Naive thymus-derived CD4-positive, alpha-beta T cell (primary cell): ENCODE results near the gene ARMC7. TPM values are rescaled to one million over a fixed set of nuclear protein-coding genes. Genes with fewer than 3 reads are reported as not detected.
"Not testable (repeated sequence)": the region's sequence is repeated elsewhere in the genome, so short reads cannot be mapped to it uniquely, and the experiment has no call there.

Experiments used
- ATAC-seq: fragments of 150-1000 bp; cut with Tn5 transposase; 2 replicates; pipeline ENCODE4 v1.10.0; 2021; ENCODE audit warnings: mild to moderate bottlenecking, moderate library complexity
- CTCF ChIA-PET: fragments of 350-600 bp; sonication (Branson Sonifier 250); formaldehyde crosslinking; loops from one replicate; lab custom pipeline; 2021; ENCODE audit warnings: antibody characterized with exemption; lab: Charles Lee
- POLR2A ChIA-PET: fragments of 350-600 bp; sonication (Branson Sonifier 250); formaldehyde crosslinking; loops from one replicate; lab custom pipeline; 2021; ENCODE audit warnings: antibody characterized with exemption, inconsistent platforms; lab: Charles Lee
- DNase-seq, 9 donors: peaks; one replicate each; pipeline versions ENCODE4 v3.0.0 to v3.0.0-alpha.2; 2020 to 2022; ENCODE audit warnings: mixed read lengths in 1 of 9
- H3K27ac ChIP-seq: one replicate; pipeline ENCODE4 v1.7.0; 2013; ENCODE audit warnings: mild to moderate bottlenecking, low read depth, low read length, moderate library complexity
- H3K27me3 ChIP-seq, 2 donors: one replicate each; pipeline ENCODE4 v1.7.0; 2013; ENCODE audit warnings: low read length in 2 of 2, mild to moderate bottlenecking in 2 of 2, moderate library complexity in 2 of 2; ENCODE audit not compliant: control insufficient read depth in 2 of 2, insufficient read depth in 2 of 2
- H3K36me3 ChIP-seq, 3 experiments: 1 replicate in 2 of 3; 2 replicates in 1 of 3; pipeline ENCODE4 v1.7.0; 2013; ENCODE audit warnings: low read length in 3 of 3, mild to moderate bottlenecking in 3 of 3, moderate library complexity in 1 of 3; ENCODE audit not compliant: insufficient read depth in 3 of 3, control insufficient read depth in 2 of 3
- H3K4me1 ChIP-seq, 2 donors: one replicate each; pipeline ENCODE4 v1.7.0; 2013; ENCODE audit warnings: low read length in 2 of 2, mild to moderate bottlenecking in 2 of 2, moderate library complexity in 1 of 2; ENCODE audit not compliant: control insufficient read depth in 2 of 2, insufficient read depth in 2 of 2
- H3K4me3 ChIP-seq: 2 replicates; pipeline ENCODE4 v1.7.0; 2013; ENCODE audit warnings: mild to moderate bottlenecking, low read length
- H3K9me3 ChIP-seq, 3 experiments: 1 replicate in 2 of 3; 2 replicates in 1 of 3; pipeline ENCODE4 v1.7.0; 2013; ENCODE audit warnings: low read length in 3 of 3; ENCODE audit not compliant: control insufficient read depth in 2 of 3
- H3K27ac Mint-ChIP-seq, 9 donors: one replicate each; pipeline ENCODE4 v1.8.0; 2020 to 2022; ENCODE audit warnings: mixed read lengths in 9 of 9, mild to moderate bottlenecking in 8 of 9, moderate library complexity in 5 of 9, inconsistent platforms in 2 of 9
- H3K27me3 Mint-ChIP-seq, 5 donors: one replicate each; pipeline ENCODE4 v1.8.0; 2021 to 2022; ENCODE audit warnings: mixed read lengths in 5 of 5, mild to moderate bottlenecking in 1 of 5
- H3K36me3 Mint-ChIP-seq, 5 donors: one replicate each; pipeline ENCODE4 v1.8.0; 2020 to 2022; ENCODE audit warnings: mixed read lengths in 5 of 5, mild to moderate bottlenecking in 3 of 5, inconsistent platforms in 1 of 5
- H3K4me1 Mint-ChIP-seq, 7 donors: one replicate each; pipeline ENCODE4 v1.8.0; 2020 to 2022; ENCODE audit warnings: mixed read lengths in 7 of 7, mild to moderate bottlenecking in 3 of 7, inconsistent platforms in 1 of 7
- H3K4me3 Mint-ChIP-seq, 10 donors: one replicate each; pipeline ENCODE4 v1.8.0; 2020 to 2022; ENCODE audit warnings: mild to moderate bottlenecking in 10 of 10, mixed read lengths in 10 of 10, moderate library complexity in 6 of 10, inconsistent platforms in 2 of 10
- H3K9me3 Mint-ChIP-seq, 11 donors: one replicate each; pipeline ENCODE4 v1.8.0; 2020 to 2022; ENCODE audit warnings: mixed read lengths in 11 of 11, mild to moderate bottlenecking in 4 of 11, inconsistent platforms in 1 of 11, moderate library complexity in 1 of 11
- intact Hi-C, 2 donors: fragments of 100-400 bp; cut with micrococcal nuclease; formaldehyde crosslinking; loops; one replicate each; pipeline ENCODE4 v1.15.1; 2023
- polyA plus RNA-seq, 2 donors: library from polyadenylated mRNA; unstranded; fragments of 300-500 nt; fragmentation: Illumina TruSeq; gene quantifications; one replicate each; pipeline ENCODE4 v1.2.3, GENCODE V29; 2021
- total RNA-seq, 6 experiments: library from RNA in 5 of 6; stranded (reverse) in 5 of 6; gene quantifications; 1 replicate in 5 of 6; 2 replicates in 1 of 6; pipeline ENCODE4 v1.2.3 and lab custom pipeline; 2021 to 2026

ARMC7 gene
- total and polyA plus RNA-seq, 7 experiments from 2014 or later: 1.8 to 18.9 (median 10.5) TPM

DNA sequence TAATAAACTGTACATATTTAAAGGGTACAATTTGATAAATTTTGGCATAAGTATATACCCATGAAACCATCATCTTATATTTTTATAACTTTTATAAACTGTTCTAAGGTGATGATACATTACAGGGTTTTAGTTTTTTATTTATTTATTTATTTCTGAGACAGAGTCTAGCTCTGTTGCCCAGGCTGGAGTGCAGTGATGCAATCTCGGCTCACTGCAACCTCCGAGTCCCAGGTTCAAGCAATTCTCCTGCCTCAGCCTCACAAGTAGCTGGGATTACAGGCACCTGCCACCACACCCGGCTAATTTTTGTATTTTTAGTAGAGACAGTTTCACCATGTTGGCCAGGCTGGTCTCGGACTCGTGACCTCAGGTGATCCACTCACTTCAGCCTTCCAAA, 18.2 kb downstream of the ARMC7 start:
- POLR2A ChIA-PET: interaction anchor here (0.6 kb wide), 1 partner anchor 52 kb away, joined by 4 read pairs; no protein-coding TSS in a partner anchor
- Mint-ChIP-seq H3K4me1 (peaks cover 31 to 47% (median 38%) of the 10 kb centered on the region in 7 donors), H3K36me3 (peaks cover 0 to 19% (median 0%) of the 10 kb centered on the region in 5 donors), H3K27ac (peak overlapping the region in 1 of 9 donors; percentile 65), H3K4me3 (peak overlapping the region in 2 of 10 donors; percentile 14 to 70)
- H3K27ac ChIP-seq, ATAC-seq, H3K9me3 ChIP-seq, H3K27me3 Mint-ChIP-seq, H3K9me3 Mint-ChIP-seq, H3K27me3 ChIP-seq, H3K4me3 ChIP-seq, intact Hi-C loops, DNase-seq: not testable (repeated sequence)
- Histone ChIP-seq H3K36me3 (peaks cover 0 to 14% (median 0%) of the 10 kb centered on the region in 3 experiments), H3K4me1 (peaks cover 8 to 25% of the 10 kb centered on the region in 2 donors)
- CTCF ChIA-PET: interaction anchor here (0.6 to 5.7 kb wide), 3 partner anchors 13 to 166 kb away, joined by 3 to 47 read pairs (median 3); no protein-coding TSS in a partner anchor

- H3K27me3 ChIP-seq: no peaks in the 10 kb centered on the region
- H3K27ac Mint-ChIP-seq: no peak overlapping the region
- no peaks in the 10 kb centered on the region for H3K27me3 Mint-ChIP-seq
- peaks cover 8 to 23% of the 10 kb centered on the region in 2 donors for H3K4me1 ChIP-seq
- POLR2A ChIA-PET: interaction anchor here (1.8 kb wide), 1 partner anchor 15 kb away, joined by 5 read pairs; no protein-coding TSS in a partner anchor
- no peak for ATAC-seq
- H3K9me3 Mint-ChIP-seq: no peaks in the 10 kb centered on the region
- H3K27ac ChIP-seq: no peak overlapping the region
- H3K4me1 Mint-ChIP-seq: peaks cover 28 to 43% (median 34%) of the 10 kb centered on the region in 7 donors
- H3K36me3 Mint-ChIP-seq: peaks cover 0 to 16% (median 0%) of the 10 kb centered on the region in 5 donors
- intact Hi-C loops: no loop called here
- H3K4me3 ChIP-seq: no peak overlapping the region
- H3K4me3 Mint-ChIP-seq: peak overlapping the region in 2 of 10 donors; percentile 26 to 88
- DNase-seq: no peak
- H3K9me3 ChIP-seq: no peaks in the 10 kb centered on the region
- H3K36me3 ChIP-seq: peaks cover 0 to 14% (median 0%) of the 10 kb centered on the region in 3 experiments
- CTCF ChIA-PET: interaction anchor here (3.7 kb wide), 1 partner anchor 14 kb away, joined by 41 read pairs; no protein-coding TSS in a partner anchor
Measured at GRCh38 chr17:75128694-75129505, 19.1 kb downstream of the ARMC7 start.

DNA sequence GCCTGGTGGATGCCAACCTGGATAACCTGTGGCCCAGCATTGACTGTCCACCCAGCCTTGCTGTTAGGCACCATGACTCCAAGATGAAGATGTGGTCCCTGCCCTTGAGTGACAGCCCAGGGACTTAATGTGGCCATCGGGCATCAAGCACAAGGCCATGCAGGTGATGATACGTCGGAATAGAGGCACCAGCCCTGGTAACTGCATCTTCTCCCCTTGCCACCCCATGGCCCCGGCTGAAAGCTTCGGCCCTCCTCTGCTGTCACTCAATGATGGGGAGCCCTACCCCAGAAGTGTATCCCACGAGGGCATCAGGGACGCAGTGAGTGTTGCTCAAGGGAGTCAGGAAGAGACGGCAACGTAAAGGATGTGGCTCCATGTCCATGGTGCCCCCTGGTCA, 19.8 kb downstream of the ARMC7 start:
- intact Hi-C loops: no loop called here
- no peaks in the 10 kb centered on the region for H3K27me3 ChIP-seq
- peak overlapping the region in 4 of 9 donors; percentile 10 to 68 (median 36) for H3K27ac Mint-ChIP-seq
- no peak overlapping the region for H3K4me3 ChIP-seq
- H3K9me3 ChIP-seq: no peaks in the 10 kb centered on the region
- peak overlapping the region in 6 of 10 donors; percentile 40 to 88 (median 46) for H3K4me3 Mint-ChIP-seq
- peaks cover 0 to 14% (median 0%) of the 10 kb centered on the region in 3 experiments for H3K36me3 ChIP-seq
- ChIA-PET POLR2A (interaction anchor here (1.8 to 1.9 kb wide), 2 partner anchors 15 to 19 kb away, joined by 5 to 12 read pairs; partner anchors contain the start of gene ARMC7), CTCF (interaction anchor here (0.7 to 3.7 kb wide), 4 partner anchors 15 to 91 kb away, joined by 4 to 41 read pairs (median 8); no protein-coding TSS in a partner anchor)
- H3K36me3 Mint-ChIP-seq: peaks cover 0 to 9% (median 0%) of the 10 kb centered on the region in 5 donors
- H3K9me3 Mint-ChIP-seq: no peaks in the 10 kb centered on the region
- peaks cover 5 to 17% of the 10 kb centered on the region in 2 donors for H3K4me1 ChIP-seq
- no peak overlapping the region for H3K27ac ChIP-seq
- DNase-seq: no peak
- peaks cover 22 to 37% (median 27%) of the 10 kb centered on the region in 7 donors for H3K4me1 Mint-ChIP-seq
- no peaks in the 10 kb centered on the region for H3K27me3 Mint-ChIP-seq
- no peak for ATAC-seq

DNA sequence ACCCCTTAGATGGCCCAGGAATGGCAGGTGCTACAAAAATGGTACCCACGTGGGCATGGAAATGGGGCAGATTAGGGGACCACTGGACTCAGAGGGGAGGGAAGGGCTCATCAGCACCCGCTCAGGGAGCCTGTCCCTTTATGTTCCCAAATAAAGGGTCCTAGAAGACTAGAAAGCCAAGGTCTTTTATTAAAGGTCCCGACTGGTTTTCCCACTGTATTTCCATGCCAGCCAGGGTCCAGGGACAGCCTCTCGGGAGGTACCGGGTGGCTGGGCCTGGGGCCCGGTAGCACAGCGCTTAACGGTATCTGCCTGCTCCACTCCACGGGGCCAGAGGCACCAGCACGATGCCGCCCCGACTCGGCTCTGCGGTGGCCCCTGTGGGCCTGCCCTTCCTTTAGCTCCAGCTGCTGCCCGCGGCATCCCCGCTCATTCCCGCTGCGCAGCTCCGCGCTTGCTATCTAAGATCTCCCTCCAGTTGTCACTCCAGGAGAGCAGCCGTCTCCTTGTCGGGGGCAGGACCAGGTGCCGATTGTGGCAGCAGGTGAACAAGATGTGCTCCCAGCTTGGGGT, 20.4 kb downstream of the ARMC7 start:
- H3K27me3 Mint-ChIP-seq: no peaks in the 10 kb centered on the region
- Histone ChIP-seq H3K4me3 (peak overlapping the region; percentile 71), H3K27me3 (no peaks in the 10 kb centered on the region), H3K27ac (peak overlapping the region; percentile 84), H3K4me1 (peaks cover 5 to 13% of the 10 kb centered on the region in 2 donors), H3K36me3 (peaks cover 0 to 14% (median 0%) of the 10 kb centered on the region in 3 experiments), H3K9me3 (no peaks in the 10 kb centered on the region)
- H3K36me3 Mint-ChIP-seq: peaks cover 0 to 9% (median 0%) of the 10 kb centered on the region in 5 donors
- intact Hi-C loops: loop anchor here (1.0 to 5.0 kb wide), 4 partner anchors 42 to 169 kb away; partner anchors contain the start of gene SUMO2 (in 2 of the 2)
- ATAC-seq (no peak), DNase-seq (no peak)
- H3K27ac Mint-ChIP-seq: peak overlapping the region in 8 of 9 donors; percentile 76 to 93 (median 88)
- ChIA-PET POLR2A (interaction anchor here (1.0 to 2.4 kb wide), 10 partner anchors 8 to 387 kb away, joined by 3 to 12 read pairs (median 5); partner anchors contain the start of genes ARMC7, JPT1, SUMO2 and TSEN54), CTCF (interaction anchor here (0.7 to 3.7 kb wide), 8 partner anchors 9 to 169 kb away, joined by 3 to 41 read pairs (median 4); no protein-coding TSS in a partner anchor)
- peaks cover 16 to 34% (median 22%) of the 10 kb centered on the region in 7 donors for H3K4me1 Mint-ChIP-seq
- H3K9me3 Mint-ChIP-seq: no peaks in the 10 kb centered on the region
- peak overlapping the region; percentile 46 to 91 (median 87) for H3K4me3 Mint-ChIP-seq

- H3K9me3 ChIP-seq: no peaks in the 10 kb centered on the region
- POLR2A ChIA-PET: interaction anchor here (0.6 to 2.4 kb wide), 14 partner anchors 9 to 386 kb away, joined by 3 to 14 read pairs (median 5); partner anchors contain the start of genes ARMC7, JPT1, SUMO2 and TSEN54
- CTCF ChIA-PET: interaction anchor here (0.6 to 3.7 kb wide), 17 partner anchors 9 to 169 kb away, joined by 3 to 41 read pairs (median 4); no protein-coding TSS in a partner anchor
- peak; percentile 72 for ATAC-seq
- H3K27ac Mint-ChIP-seq: peak overlapping the region; percentile 76 to 93 (median 88)
- peak overlapping the region; percentile 84 for H3K27ac ChIP-seq
- peak overlapping the region; percentile 79 to 93 (median 88) for H3K4me3 Mint-ChIP-seq
- peaks cover 0 to 7% (median 0%) of the 10 kb centered on the region in 5 donors for H3K36me3 Mint-ChIP-seq
- peak overlapping the region; percentile 71 for H3K4me3 ChIP-seq
- DNase-seq: peak; percentile 16 to 51 (median 40)
- intact Hi-C loops: loop anchor here (1.0 to 5.0 kb wide), 8 partner anchors 16 to 169 kb away; partner anchors contain the start of genes JPT1 (in 2 of the 2), SUMO2 (in 2 of the 2) and ARMC7 (in 1 of the 2)
- H3K9me3 Mint-ChIP-seq: no peaks in the 10 kb centered on the region
- no peaks in the 10 kb centered on the region for H3K27me3 Mint-ChIP-seq
- H3K4me1 ChIP-seq: peaks cover 5 to 12% of the 10 kb centered on the region in 2 donors
- no peaks in the 10 kb centered on the region for H3K27me3 ChIP-seq
- peaks cover 14 to 30% (median 17%) of the 10 kb centered on the region in 7 donors for H3K4me1 Mint-ChIP-seq
- H3K36me3 ChIP-seq: peaks cover 0 to 14% (median 0%) of the 10 kb centered on the region in 3 experiments
Measured at GRCh38 chr17:75130632-75131277, 21.0 kb downstream of the ARMC7 start.
